ENCODE data around the gene DSN1. TPM values are rescaled to one million over a fixed set of nuclear protein-coding genes. Genes with fewer than 3 reads are reported as not detected.
A peak's percentile ranks its signal among the peaks of the same experiment; 100 is the strongest.

The DSN1 gene
- total RNA-seq, 2 donors from 2014 or later: 1.8 to 5.6 TPM

GRCh38 chr20:36777167-36777566 lies 3.6 kb upstream of the DSN1 start:
- Histone ChIP-seq H3K27me3 (no peaks in the 10 kb centered on the region), H3K4me1 (peaks cover 15% of the 10 kb centered on the region), H3K27ac (no peak overlapping the region), H3K4me3 (no peak overlapping the region), H3K9me3 (no peaks in the 10 kb centered on the region), H3K36me3 (replicated peaks in 1 of 2; ENCODE audit: insufficient read depth in 1 of 2, low read depth in 2 of 2) (no peaks in the 10 kb centered on the region)
- WGBS, 2 donors: 65 to 75% methylated on average over 3 of the region's 3 CpGs
- ATAC-seq (no peak), DNase-seq (no peak)
- TF ChIP-seq POLR2A (IDR thresholded peaks at IDR 0.05) (no peak), CTCF (IDR thresholded peaks at IDR 0.05) (no peak)
- intact Hi-C loops (cut with DNase I): no loop called here

- 79 to 83% methylated on average over 3 of the region's 3 CpGs for WGBS, 2 donors
- Histone ChIP-seq H3K4me1 (peaks cover 15% of the 10 kb centered on the region), H3K4me3 (no peak overlapping the region), H3K36me3 (replicated peaks in 1 of 2; ENCODE audit: insufficient read depth in 1 of 2, low read depth in 2 of 2) (no peaks in the 10 kb centered on the region), H3K27me3 (no peaks in the 10 kb centered on the region), H3K27ac (no peak overlapping the region), H3K9me3 (no peaks in the 10 kb centered on the region)
- ATAC-seq (no peak), DNase-seq (no peak)
- TF ChIP-seq POLR2A (IDR thresholded peaks at IDR 0.05) (no peak), CTCF (IDR thresholded peaks at IDR 0.05) (no peak)
- intact Hi-C loops (cut with DNase I): no loop called here
Measured at GRCh38 chr20:36775826-36776225, 2.3 kb upstream of the DSN1 start.

- TF ChIP-seq POLR2A (IDR thresholded peaks at IDR 0.05) (no peak), CTCF (IDR thresholded peaks at IDR 0.05) (no peak)
- no peaks in the 10 kb centered on the region for H3K9me3 ChIP-seq
- H3K36me3 ChIP-seq (replicated peaks in 1 of 2; ENCODE audit: insufficient read depth in 1 of 2, low read depth in 2 of 2): no peaks in the 10 kb centered on the region
- peak overlapping the region in 1 of 4 donors; percentile 32 for H3K27ac ChIP-seq
- DNase-seq: no peak
- WGBS, 2 donors: 53 to 76% methylated on average over 2 of the region's 2 CpGs
- intact Hi-C loops (cut with DNase I): no loop called here
- H3K27me3 ChIP-seq: no peaks in the 10 kb centered on the region
- peaks cover 15% of the 10 kb centered on the region for H3K4me1 ChIP-seq
- no peak overlapping the region for H3K4me3 ChIP-seq
- ATAC-seq: no peak
Measured at GRCh38 chr20:36775196-36775595, 1.6 kb upstream of the DSN1 start.

GRCh38 chr20:36773107-36773596 lies 411 bp downstream of the DSN1 start:
- Histone ChIP-seq H3K36me3 (replicated peaks in 1 of 2; ENCODE audit: insufficient read depth in 1 of 2, low read depth in 2 of 2) (no peaks in the 10 kb centered on the region), H3K27me3 (no peaks in the 10 kb centered on the region), H3K9me3 (no peaks in the 10 kb centered on the region), H3K4me3 (peak overlapping the region; percentile 30 to 32), H3K4me1 (peaks cover 15% of the 10 kb centered on the region), H3K27ac (peak overlapping the region; percentile 79 to 98 (median 94))
- intact Hi-C loops (cut with DNase I): no loop called here
- DNase-seq: no peak
- ATAC-seq: no peak
- TF ChIP-seq CTCF (IDR thresholded peaks at IDR 0.05): no peak
- no peak for TF ChIP-seq POLR2A (IDR thresholded peaks at IDR 0.05)
- 1 to 4% methylated on average over 6 to 28 of the region's 28 CpGs for WGBS, 2 donors

GRCh38 chr20:36770680-36771079 lies 2.9 kb downstream of the DSN1 start:
- ATAC-seq (no peak), DNase-seq (no peak)
- Histone ChIP-seq H3K4me1 (peaks cover 15% of the 10 kb centered on the region), H3K27ac (no peak overlapping the region), H3K27me3 (no peaks in the 10 kb centered on the region), H3K4me3 (no peak overlapping the region), H3K9me3 (no peaks in the 10 kb centered on the region), H3K36me3 (replicated peaks in 1 of 2; ENCODE audit: insufficient read depth in 1 of 2, low read depth in 2 of 2) (no peaks in the 10 kb centered on the region)
- intact Hi-C loops (cut with DNase I): no loop called here
- 76% methylated on average over 7 of the region's 7 CpGs for WGBS, 2 donors
- no peak for TF ChIP-seq CTCF (IDR thresholded peaks at IDR 0.05)
- TF ChIP-seq POLR2A (IDR thresholded peaks at IDR 0.05): no peak

Data from body of pancreas (tissue), 4 donors.